Smooth muscle cell (in vitro differentiated cells): ENCODE data around the gene TMEM258. TPM values are rescaled to one million over a fixed set of nuclear protein-coding genes. Genes with fewer than 3 reads are reported as not detected.

Experiments
- DNase-seq: peaks from one replicate; lab custom pipeline; 2025; ENCODE audit not compliant: unreplicated experiment; lab: John Stamatoyannopoulos, UW
- H2AFZ ChIP-seq: fragments of 200-600 bp; sonication (generic); 2 replicates; pipeline ENCODE4 v1.6.0; 2016; ENCODE audit warnings: antibody characterized with exemption, low read depth, mild to moderate bottlenecking
- H3F3A ChIP-seq: fragments of 200-600 bp; sonication (generic); 2 replicates; pipeline ENCODE4 v1.6.0; 2017; ENCODE audit warnings: antibody characterized with exemption, low read depth
- H3K27ac ChIP-seq: fragments of 200-600 bp; sonication (generic); 2 replicates; pipeline ENCODE4 v1.5.1; 2016; ENCODE audit warnings: low read depth, mild to moderate bottlenecking
- H3K27me3 ChIP-seq: fragments of 200-600 bp; sonication (generic); 2 replicates; pipeline ENCODE4 v1.6.1; 2016; ENCODE audit warnings: low read depth, mild to moderate bottlenecking
- H3K36me3 ChIP-seq: fragments of 200-600 bp; sonication (generic); 2 replicates; pipeline ENCODE4 v1.5.1; 2016; ENCODE audit warnings: low read depth
- H3K4me1 ChIP-seq: fragments of 200-600 bp; sonication (generic); 2 replicates; pipeline ENCODE4 v1.5.1; 2016; ENCODE audit warnings: low read depth
- H3K4me2 ChIP-seq: fragments of 200-600 bp; sonication (generic); 2 replicates; pipeline ENCODE4 v1.6.0; 2016; ENCODE audit warnings: mild to moderate bottlenecking
- H3K4me3 ChIP-seq: fragments of 200-600 bp; sonication (generic); 2 replicates; pipeline ENCODE4 v1.5.1; 2016; ENCODE audit warnings: mild to moderate bottlenecking
- H3K79me2 ChIP-seq: fragments of 200-600 bp; sonication (generic); 2 replicates; pipeline ENCODE4 v1.6.0; 2016; ENCODE audit warnings: low read depth, mild to moderate bottlenecking
- H3K9ac ChIP-seq: fragments of 200-600 bp; sonication (generic); 2 replicates; pipeline ENCODE4 v1.6.0; 2016; ENCODE audit warnings: low read depth
- H3K9me3 ChIP-seq: fragments of 200-600 bp; sonication (generic); replicated peaks from 2 replicates; pipeline ENCODE4 v1.5.1; 2016; ENCODE audit warnings: low read depth
- H4K20me1 ChIP-seq: fragments of 200-600 bp; sonication (generic); 2 replicates; pipeline ENCODE4 v1.6.0; 2016; ENCODE audit warnings: low read depth
- WGBS: methylation state at CpG from one replicate; pipeline ENCODE4 v1.1.7; 2016; ENCODE audit warnings: low lambda C conversion rate; 5-methylcytosine and 5-hydroxymethylcytosine counted together
- polyA plus RNA-seq: library from polyadenylated mRNA; unstranded; fragments of >200 nt; fragmentation: Nextera tagmentation; extraction: Ambion mirVana; gene quantifications from 2 replicates; pipeline ENCODE4 v1.2.1, GENCODE V29; 2016
- total RNA-seq: library from RNA; depleted of rRNA; stranded (reverse); fragments of >200 nt; gene quantifications from 2 replicates; pipeline ENCODE4 v1.2.3, GENCODE V29; 2014
- TF ChIP-seq, protein P1 (sequence below): fragments of 200-600 bp; sonication (generic); IDR thresholded peaks from 2 replicates; pipeline ENCODE4 v1.5.1; 2017; ENCODE audit warnings: borderline replicate concordance, mild to moderate bottlenecking, antibody characterized with exemption; ENCODE audit not compliant: insufficient read depth, poor library complexity, severe bottlenecking

Gene TMEM258
- total and polyA plus RNA-seq, 2 experiments from 2014 or later, result 118 to 300 TPM

DNA sequence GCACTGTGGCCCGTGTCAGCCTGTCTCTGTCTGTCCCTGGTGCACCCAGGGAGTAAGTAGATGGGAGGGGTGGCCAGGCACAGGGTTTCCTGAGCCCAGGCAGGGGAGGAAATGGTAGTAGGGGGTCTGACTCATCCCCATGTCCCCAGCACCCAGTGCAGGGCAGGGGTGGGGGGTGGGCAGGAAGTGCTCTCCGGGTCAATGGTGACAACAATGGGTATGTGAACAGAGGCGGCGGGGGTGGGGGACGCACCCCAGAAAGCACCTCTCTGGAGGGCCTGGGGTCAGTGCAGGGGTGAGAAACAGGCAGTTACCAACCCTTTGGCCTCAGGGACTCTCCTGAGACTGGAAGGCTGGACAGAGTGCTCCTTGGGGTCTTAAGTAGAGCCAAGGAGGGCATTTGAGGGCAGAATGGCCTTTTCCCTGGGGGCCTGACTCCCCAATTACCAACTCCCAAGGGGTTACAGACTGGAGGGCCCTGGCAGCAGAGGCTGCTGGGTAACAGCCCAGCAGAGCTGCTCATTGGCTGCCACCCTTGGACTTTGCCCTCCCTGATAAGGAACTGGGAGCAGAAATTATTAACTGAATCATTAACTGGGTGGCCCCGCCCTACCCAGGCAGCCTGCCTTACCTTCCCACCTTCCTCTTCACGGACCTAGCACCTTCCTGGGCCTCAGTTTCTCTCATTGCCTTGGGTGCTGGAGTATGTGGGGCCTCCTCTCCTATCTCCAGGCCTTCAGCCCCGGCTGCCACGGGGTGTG, 35.8 kb downstream of the TMEM258 start:
- TF ChIP-seq, protein P1, sequence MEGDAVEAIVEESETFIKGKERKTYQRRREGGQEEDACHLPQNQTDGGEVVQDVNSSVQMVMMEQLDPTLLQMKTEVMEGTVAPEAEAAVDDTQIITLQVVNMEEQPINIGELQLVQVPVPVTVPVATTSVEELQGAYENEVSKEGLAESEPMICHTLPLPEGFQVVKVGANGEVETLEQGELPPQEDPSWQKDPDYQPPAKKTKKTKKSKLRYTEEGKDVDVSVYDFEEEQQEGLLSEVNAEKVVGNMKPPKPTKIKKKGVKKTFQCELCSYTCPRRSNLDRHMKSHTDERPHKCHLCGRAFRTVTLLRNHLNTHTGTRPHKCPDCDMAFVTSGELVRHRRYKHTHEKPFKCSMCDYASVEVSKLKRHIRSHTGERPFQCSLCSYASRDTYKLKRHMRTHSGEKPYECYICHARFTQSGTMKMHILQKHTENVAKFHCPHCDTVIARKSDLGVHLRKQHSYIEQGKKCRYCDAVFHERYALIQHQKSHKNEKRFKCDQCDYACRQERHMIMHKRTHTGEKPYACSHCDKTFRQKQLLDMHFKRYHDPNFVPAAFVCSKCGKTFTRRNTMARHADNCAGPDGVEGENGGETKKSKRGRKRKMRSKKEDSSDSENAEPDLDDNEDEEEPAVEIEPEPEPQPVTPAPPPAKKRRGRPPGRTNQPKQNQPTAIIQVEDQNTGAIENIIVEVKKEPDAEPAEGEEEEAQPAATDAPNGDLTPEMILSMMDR, result no peak
- peak overlapping the region; percentile 60 for H3K27ac ChIP-seq

GRCh38 chr11:61756147-61756451, 36.3 kb downstream of the TMEM258 start:
- H3K4me3 ChIP-seq, result no peak overlapping the region
- H2AFZ ChIP-seq, result no peak overlapping the region
- peaks cover 34% of the 10 kb centered on the region for H4K20me1 ChIP-seq
- no peaks in the 10 kb centered on the region for H3K36me3 ChIP-seq
- H3K9ac ChIP-seq, result peak overlapping the region; percentile 22
- 62% methylated on average over 4 of the region's 4 CpGs for WGBS
- peaks cover 26% of the 10 kb centered on the region for H3K4me1 ChIP-seq
- TF ChIP-seq, protein P1, result no peak
- H3K79me2 ChIP-seq, result peaks cover 73% of the 10 kb centered on the region
- no peak for DNase-seq
- H3K4me2 ChIP-seq, result peak overlapping the region; percentile 89
- H3K27me3 ChIP-seq, result no peaks in the 10 kb centered on the region
- H3K9me3 ChIP-seq, result no peaks in the 10 kb centered on the region
- peak overlapping the region; percentile 60 for H3K27ac ChIP-seq
- peaks cover 4% of the 10 kb centered on the region for H3F3A ChIP-seq

More for the DNA sequence above, 35.8 kb downstream of the TMEM258 start:
- H3K4me1 ChIP-seq, result peaks cover 29% of the 10 kb centered on the region
- H3K4me3 ChIP-seq, result no peak overlapping the region
- no peaks in the 10 kb centered on the region for H3K27me3 ChIP-seq
- H3K79me2 ChIP-seq, result peaks cover 73% of the 10 kb centered on the region
- H2AFZ ChIP-seq, result no peak overlapping the region
- H3K36me3 ChIP-seq, result no peaks in the 10 kb centered on the region
- no peaks in the 10 kb centered on the region for H3K9me3 ChIP-seq
- 72% methylated on average over 9 of the region's 9 CpGs for WGBS
- peak overlapping the region; percentile 22 for H3K9ac ChIP-seq
- no peaks in the 10 kb centered on the region for H3F3A ChIP-seq
- H4K20me1 ChIP-seq, result peaks cover 40% of the 10 kb centered on the region
- DNase-seq, result no peak
- H3K4me2 ChIP-seq, result peak overlapping the region; percentile 89

GRCh38 chr11:61754534-61755482, 37.6 kb downstream of the TMEM258 start:
- Histone ChIP-seq H3K9ac (peak overlapping the region; percentile 56), H3K27me3 (no peaks in the 10 kb centered on the region), H3K79me2 (peaks cover 65% of the 10 kb centered on the region), H3K27ac (peak overlapping the region; percentile 60), H3F3A (peaks cover 8% of the 10 kb centered on the region), H3K9me3 (no peaks in the 10 kb centered on the region), H2AFZ (no peak overlapping the region), H3K4me3 (peak overlapping the region; percentile 79), H3K4me2 (peak overlapping the region; percentile 89), H4K20me1 (peaks cover 21% of the 10 kb centered on the region), H3K4me1 (peaks cover 31% of the 10 kb centered on the region), H3K36me3 (no peaks in the 10 kb centered on the region)
- DNase-seq, result peak; percentile 31
- WGBS, result 60% methylated on average over 30 of the region's 31 CpGs
- TF ChIP-seq, protein P1, result no peak
